Ascending aorta (tissue), 2 donors: ENCODE results near the gene PRLR. TPM values are rescaled to one million over a fixed set of nuclear protein-coding genes. Genes with fewer than 3 reads are reported as not detected.

ENCODE experiments used
- DNase-seq, 2 donors: peaks; one replicate each; pipeline ENCODE4 v3.0.0-alpha.2; 2019; ENCODE audit warnings: low spot score in 2 of 2
- H3K27ac ChIP-seq, 2 donors: fragments of 200-600 bp; sonication (generic); one replicate each; pipeline ENCODE4 v1.5.1; 2016 to 2017; ENCODE audit warnings: mild to moderate bottlenecking in 1 of 2
- H3K27me3 ChIP-seq: fragments of 200-600 bp; sonication (generic); one replicate; pipeline ENCODE4 v1.5.1; 2017
- H3K36me3 ChIP-seq, 2 donors: fragments of 200-600 bp; sonication (generic); one replicate each; pipeline ENCODE4 v1.5.1; 2016
- H3K4me1 ChIP-seq, 2 donors: fragments of 200-600 bp; sonication (generic); one replicate each; pipeline ENCODE4 v1.5.1; 2016 to 2017; ENCODE audit warnings: mild to moderate bottlenecking in 1 of 2
- H3K4me3 ChIP-seq, 2 donors: fragments of 200-600 bp; sonication (generic); one replicate each; pipeline ENCODE4 v1.5.1; 2016 to 2017; ENCODE audit warnings: mild to moderate bottlenecking in 1 of 2
- H3K9me3 ChIP-seq, 2 donors: fragments of 200-600 bp; sonication (generic); one replicate each; pipeline ENCODE4 v1.5.1; 2016
- intact Hi-C: fragments of 100-400 bp; cut with DNase I; formaldehyde crosslinking; loops from one replicate; pipeline ENCODE4 v1.15.1; 2023
- total RNA-seq: library from RNA; depleted of rRNA; stranded (reverse); fragments of >200 nt; gene quantifications from one replicate; pipeline ENCODE4 v1.1.0, GENCODE V29; 2016
- TF ChIP-seq, protein P1 (sequence below), 3 experiments: fragments of 200-600 bp in 2 of 3; fragments of 450-650 bp in 1 of 3; sonication (generic) in 2 of 3; IDR thresholded peaks; one replicate each; pipeline ENCODE4 v1.5.1; 2016 to 2019; ENCODE audit warnings: antibody characterized with exemption in 3 of 3, mild to moderate bottlenecking in 1 of 3, moderate library complexity in 1 of 3

PRLR gene
- total RNA-seq, 1 donor from 2014 or later: 0.43 TPM

DNA sequence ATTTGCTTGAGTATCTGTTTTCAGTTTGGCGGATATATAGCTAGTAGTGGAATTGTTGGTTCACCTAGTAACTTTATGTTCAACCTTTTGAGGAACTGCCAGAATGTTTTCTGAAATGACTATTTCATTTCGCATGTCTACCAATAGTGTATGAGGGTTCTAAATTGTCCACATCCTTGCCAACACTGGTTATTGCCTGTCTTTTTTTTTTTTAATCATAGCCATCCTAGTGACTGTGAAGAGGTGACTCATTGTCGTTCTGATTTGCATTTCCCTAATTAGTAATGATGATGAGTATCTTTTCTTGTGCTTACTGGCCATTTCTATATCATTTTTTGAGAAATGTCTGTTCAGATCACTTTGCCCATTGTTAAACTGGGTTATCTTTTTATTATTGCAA lies 52.5 kb downstream of the PRLR start:
- H3K4me1 ChIP-seq: no peaks in the 10 kb centered on the region
- intact Hi-C loops: no loop called here

DNA sequence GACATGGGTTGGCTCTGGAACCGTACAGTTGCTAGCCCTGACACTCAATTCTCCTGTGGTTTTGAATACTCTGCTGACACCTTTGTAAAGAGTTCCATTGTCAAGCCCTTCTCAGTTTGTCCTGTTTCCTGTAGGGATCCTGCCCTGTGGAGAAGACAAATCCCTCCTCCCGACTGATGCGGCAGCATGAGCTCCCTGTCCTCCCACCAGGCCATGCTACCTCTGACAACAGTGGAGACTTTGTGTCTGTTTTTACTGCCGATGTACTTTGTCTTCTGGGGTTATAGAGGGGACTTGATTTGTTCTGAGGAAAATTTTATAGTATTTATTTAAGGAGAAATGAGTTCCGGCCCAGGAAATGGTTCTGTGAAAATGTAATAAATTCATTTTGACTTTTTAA lies 57.8 kb downstream of the PRLR start:
- Histone ChIP-seq H3K4me1 (no peaks in the 10 kb centered on the region), H3K27ac (no peak overlapping the region), H3K4me3 (no peak overlapping the region), H3K27me3 (no peaks in the 10 kb centered on the region), H3K9me3 (no peaks in the 10 kb centered on the region), H3K36me3 (no peaks in the 10 kb centered on the region)
- TF ChIP-seq, protein P1, sequence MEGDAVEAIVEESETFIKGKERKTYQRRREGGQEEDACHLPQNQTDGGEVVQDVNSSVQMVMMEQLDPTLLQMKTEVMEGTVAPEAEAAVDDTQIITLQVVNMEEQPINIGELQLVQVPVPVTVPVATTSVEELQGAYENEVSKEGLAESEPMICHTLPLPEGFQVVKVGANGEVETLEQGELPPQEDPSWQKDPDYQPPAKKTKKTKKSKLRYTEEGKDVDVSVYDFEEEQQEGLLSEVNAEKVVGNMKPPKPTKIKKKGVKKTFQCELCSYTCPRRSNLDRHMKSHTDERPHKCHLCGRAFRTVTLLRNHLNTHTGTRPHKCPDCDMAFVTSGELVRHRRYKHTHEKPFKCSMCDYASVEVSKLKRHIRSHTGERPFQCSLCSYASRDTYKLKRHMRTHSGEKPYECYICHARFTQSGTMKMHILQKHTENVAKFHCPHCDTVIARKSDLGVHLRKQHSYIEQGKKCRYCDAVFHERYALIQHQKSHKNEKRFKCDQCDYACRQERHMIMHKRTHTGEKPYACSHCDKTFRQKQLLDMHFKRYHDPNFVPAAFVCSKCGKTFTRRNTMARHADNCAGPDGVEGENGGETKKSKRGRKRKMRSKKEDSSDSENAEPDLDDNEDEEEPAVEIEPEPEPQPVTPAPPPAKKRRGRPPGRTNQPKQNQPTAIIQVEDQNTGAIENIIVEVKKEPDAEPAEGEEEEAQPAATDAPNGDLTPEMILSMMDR (IDR thresholded peaks at IDR 0.05): no peak
- intact Hi-C loops: no loop called here
- DNase-seq: no peak

More for the DNA sequence above, 52.5 kb downstream of the PRLR start:
- H3K4me3 ChIP-seq: no peak overlapping the region
- H3K27me3 ChIP-seq: no peaks in the 10 kb centered on the region
- no peaks in the 10 kb centered on the region for H3K9me3 ChIP-seq
- no peak overlapping the region for H3K27ac ChIP-seq
- DNase-seq: no peak
- no peaks in the 10 kb centered on the region for H3K36me3 ChIP-seq
- TF ChIP-seq, protein P1 (IDR thresholded peaks at IDR 0.05): no peak

DNA sequence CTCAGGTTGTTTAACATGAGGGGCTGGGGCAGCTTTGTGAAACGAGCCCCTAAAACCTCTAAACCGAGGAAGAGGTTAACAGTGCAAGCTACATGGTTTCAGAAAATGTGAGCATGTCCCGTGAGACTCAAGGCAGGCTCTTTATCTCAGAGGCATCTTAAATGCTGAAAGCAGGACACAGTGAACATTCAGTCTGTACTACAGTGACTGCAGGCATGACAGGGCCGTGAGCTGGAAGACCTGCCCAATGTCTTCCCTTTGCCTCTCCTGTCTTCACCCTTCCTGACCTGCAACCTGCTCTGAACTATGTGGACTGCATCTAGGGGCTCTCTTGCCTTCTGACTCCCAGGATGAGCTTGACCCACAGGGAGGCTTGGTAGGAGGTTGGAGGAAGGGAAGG lies 58.3 kb downstream of the PRLR start:
- intact Hi-C loops: no loop called here
- H3K27me3 ChIP-seq: no peaks in the 10 kb centered on the region
- H3K4me1 ChIP-seq: no peaks in the 10 kb centered on the region
- no peaks in the 10 kb centered on the region for H3K9me3 ChIP-seq
- no peak for DNase-seq
- H3K27ac ChIP-seq: no peak overlapping the region
- H3K4me3 ChIP-seq: no peak overlapping the region
- no peaks in the 10 kb centered on the region for H3K36me3 ChIP-seq
- TF ChIP-seq, protein P1 (IDR thresholded peaks at IDR 0.05): no peak

DNA sequence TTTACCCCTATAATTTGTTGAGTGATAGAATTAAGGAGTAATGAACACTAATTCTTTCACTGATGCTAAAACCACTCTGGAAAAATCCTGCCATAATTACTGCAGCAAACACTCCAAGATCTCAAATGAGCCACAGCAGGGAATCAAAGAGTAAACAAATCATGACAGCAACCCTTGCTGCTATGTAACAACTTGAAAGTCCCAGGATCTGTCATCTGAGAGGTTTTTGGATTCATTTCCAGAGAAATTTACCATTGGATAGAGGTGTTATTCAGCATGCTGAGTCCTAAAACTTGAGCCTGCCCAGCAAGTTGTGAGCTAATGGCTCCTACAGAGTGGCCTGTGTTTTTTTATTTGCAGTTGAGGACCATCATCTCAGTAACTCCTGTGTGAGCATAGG lies 59.2 kb downstream of the PRLR start:
- Histone ChIP-seq H3K4me1 (no peaks in the 10 kb centered on the region), H3K36me3 (no peaks in the 10 kb centered on the region), H3K27ac (no peak overlapping the region), H3K4me3 (no peak overlapping the region), H3K27me3 (no peaks in the 10 kb centered on the region), H3K9me3 (no peaks in the 10 kb centered on the region)
- no peak for DNase-seq
- TF ChIP-seq, protein P1 (IDR thresholded peaks at IDR 0.05): no peak
- intact Hi-C loops: no loop called here

DNA sequence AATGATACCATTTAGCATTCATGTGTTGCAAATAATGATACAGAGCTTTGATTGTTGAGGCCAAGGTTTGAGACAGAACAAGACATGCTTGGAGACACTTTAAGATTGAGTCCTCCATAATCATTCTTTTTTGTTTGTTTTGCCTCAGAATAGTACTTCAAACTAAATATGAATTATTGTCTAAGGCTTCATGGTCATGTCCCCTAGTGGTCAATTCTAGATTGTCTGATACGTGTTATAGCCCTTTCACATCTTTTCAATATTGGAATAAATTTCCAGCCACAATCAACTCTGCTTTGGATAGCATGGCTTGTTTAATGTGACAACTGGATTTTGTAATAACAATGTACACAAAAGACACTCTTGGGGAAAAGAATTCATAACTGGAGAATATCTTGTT lies 64.2 kb downstream of the PRLR start:
- intact Hi-C loops: no loop called here
- TF ChIP-seq, protein P1 (IDR thresholded peaks at IDR 0.05): no peak
- no peaks in the 10 kb centered on the region for H3K4me1 ChIP-seq

DNA sequence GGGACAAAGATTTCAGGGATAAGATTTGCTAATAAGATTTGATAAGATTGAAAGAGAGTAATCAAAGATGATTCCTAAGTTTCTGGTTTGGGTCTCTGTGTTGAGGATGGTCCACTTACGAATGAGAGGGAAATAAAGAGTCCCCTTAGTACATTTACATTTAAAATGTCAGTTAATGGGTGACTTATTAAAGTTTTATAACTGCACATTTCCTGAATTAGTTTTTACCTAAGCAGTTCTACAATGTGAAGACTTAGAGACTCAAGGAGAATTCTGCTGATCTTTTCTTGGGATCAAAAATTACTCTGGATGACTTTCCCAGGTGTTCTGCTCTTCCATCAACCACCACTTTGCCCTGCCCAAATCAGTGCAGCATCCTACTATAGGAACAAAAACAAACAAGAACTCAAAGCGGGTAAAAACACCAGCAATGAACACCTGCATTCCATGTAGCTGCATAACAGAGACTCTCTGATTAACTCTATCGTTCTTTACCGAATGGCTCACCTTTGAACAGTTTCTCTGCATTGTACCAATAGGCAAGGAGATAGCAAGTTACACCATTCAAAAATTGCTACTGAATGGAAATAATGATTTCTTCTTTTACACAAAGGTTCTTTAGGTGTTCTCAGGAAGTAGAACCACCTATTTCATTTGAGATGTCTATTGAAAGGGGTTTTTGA lies 65.3 kb downstream of the PRLR start:
- DNase-seq: no peak
- Histone ChIP-seq H3K9me3 (no peaks in the 10 kb centered on the region), H3K27me3 (no peaks in the 10 kb centered on the region), H3K4me1 (no peaks in the 10 kb centered on the region), H3K4me3 (no peak overlapping the region), H3K36me3 (no peaks in the 10 kb centered on the region), H3K27ac (no peak overlapping the region)
- TF ChIP-seq, protein P1 (IDR thresholded peaks at IDR 0.05): no peak
- intact Hi-C loops: no loop called here

More for the DNA sequence above, 64.2 kb downstream of the PRLR start:
- H3K27ac ChIP-seq: no peak overlapping the region
- H3K27me3 ChIP-seq: no peaks in the 10 kb centered on the region
- H3K4me3 ChIP-seq: no peak overlapping the region
- H3K9me3 ChIP-seq: no peaks in the 10 kb centered on the region
- H3K36me3 ChIP-seq: no peaks in the 10 kb centered on the region
- no peak for DNase-seq
